ENCODE results near the gene STPG3. TPM values are rescaled to one million over a fixed set of nuclear protein-coding genes. Genes with fewer than 3 reads are reported as not detected.

The STPG3 gene
- total and polyA plus RNA-seq, 9 donors = 0.15 to 0.79 (median 0.33) TPM; not detected in 2

GRCh38 chr9:137298401-137299202, 47.5 kb downstream of the STPG3 start:
- Histone ChIP-seq H3K36me3 (ENCODE audit: control insufficient read depth, insufficient read depth, low read length) (no peaks in the 10 kb centered on the region), H3K27me3 (ENCODE audit: control insufficient read depth, insufficient read depth, low read length) (peaks cover 64% of the 10 kb centered on the region), H3K4me1 (ENCODE audit: control insufficient read depth, insufficient read depth, low read length) (peaks cover 51% of the 10 kb centered on the region), H3K4me3 (ENCODE audit: low read length) (peak overlapping the region; percentile 15), H3K27ac (ENCODE audit: low read length) (peak overlapping the region; percentile 67), H3K9me3 (replicated peaks; ENCODE audit: control insufficient read depth, low read depth, low read length) (peaks cover 3% of the 10 kb centered on the region)
- 36% methylated on average over 16 of the region's 24 CpGs for WGBS (ENCODE audit: insufficient coverage)
- no peak for DNase-seq

- Histone ChIP-seq H3K27ac (ENCODE audit: low read length) (peak overlapping the region; percentile 67), H3K9me3 (replicated peaks; ENCODE audit: control insufficient read depth, low read depth, low read length) (peaks cover 3% of the 10 kb centered on the region), H3K4me1 (ENCODE audit: control insufficient read depth, insufficient read depth, low read length) (peaks cover 57% of the 10 kb centered on the region), H3K36me3 (ENCODE audit: control insufficient read depth, insufficient read depth, low read length) (no peaks in the 10 kb centered on the region), H3K4me3 (ENCODE audit: low read length) (peak overlapping the region; percentile 15), H3K27me3 (ENCODE audit: control insufficient read depth, insufficient read depth, low read length) (peaks cover 60% of the 10 kb centered on the region)
- DNase-seq = no peak
- WGBS (ENCODE audit: insufficient coverage) = 35% methylated on average over 9 of the region's 10 CpGs
Observed at GRCh38 chr9:137299203-137299565, 48.1 kb downstream of the STPG3 start.

- DNase-seq = no peak
- Histone ChIP-seq H3K9me3 (replicated peaks; ENCODE audit: control insufficient read depth, low read depth, low read length) (no peaks in the 10 kb centered on the region), H3K27me3 (ENCODE audit: control insufficient read depth, insufficient read depth, low read length) (peaks cover 52% of the 10 kb centered on the region), H3K4me3 (ENCODE audit: low read length) (peak overlapping the region; percentile 37), H3K4me1 (ENCODE audit: control insufficient read depth, insufficient read depth, low read length) (peaks cover 62% of the 10 kb centered on the region), H3K36me3 (ENCODE audit: control insufficient read depth, insufficient read depth, low read length) (no peaks in the 10 kb centered on the region), H3K27ac (ENCODE audit: low read length) (no peak overlapping the region)
- WGBS (ENCODE audit: insufficient coverage) = 24% methylated on average over 5 of the region's 16 CpGs
Observed at GRCh38 chr9:137299938-137300337, 48.9 kb downstream of the STPG3 start.

- Histone ChIP-seq H3K4me3 (ENCODE audit: low read length) (peak overlapping the region; percentile 37), H3K27ac (ENCODE audit: low read length) (no peak overlapping the region), H3K4me1 (ENCODE audit: control insufficient read depth, insufficient read depth, low read length) (peaks cover 66% of the 10 kb centered on the region), H3K9me3 (replicated peaks; ENCODE audit: control insufficient read depth, low read depth, low read length) (no peaks in the 10 kb centered on the region), H3K36me3 (ENCODE audit: control insufficient read depth, insufficient read depth, low read length) (no peaks in the 10 kb centered on the region), H3K27me3 (ENCODE audit: control insufficient read depth, insufficient read depth, low read length) (peaks cover 50% of the 10 kb centered on the region)
- 0% methylated on average over 13 of the region's 25 CpGs for WGBS (ENCODE audit: insufficient coverage)
- DNase-seq = peak; percentile 58
Observed at GRCh38 chr9:137300567-137301080, 49.5 kb downstream of the STPG3 start.

GRCh38 chr9:137301081-137301947, 50.2 kb downstream of the STPG3 start:
- DNase-seq = peak; percentile 61
- Histone ChIP-seq H3K27ac (ENCODE audit: low read length) (peak overlapping the region; percentile 62), H3K9me3 (replicated peaks; ENCODE audit: control insufficient read depth, low read depth, low read length) (no peaks in the 10 kb centered on the region), H3K4me3 (ENCODE audit: low read length) (peak overlapping the region; percentile 50), H3K27me3 (ENCODE audit: control insufficient read depth, insufficient read depth, low read length) (peaks cover 47% of the 10 kb centered on the region), H3K36me3 (ENCODE audit: control insufficient read depth, insufficient read depth, low read length) (no peaks in the 10 kb centered on the region), H3K4me1 (ENCODE audit: control insufficient read depth, insufficient read depth, low read length) (peaks cover 69% of the 10 kb centered on the region)
- under 1% methylated on average over 115 of the region's 115 CpGs for WGBS (ENCODE audit: insufficient coverage)

GRCh38 chr9:137302118-137302448, 51.0 kb downstream of the STPG3 start, which contains the start of gene NRARP:
Gene NRARP (minus strand): TSS chr9:137302271. CDS start chr9:137301928, 343 bp downstream.
- H3K4me1 ChIP-seq (ENCODE audit: control insufficient read depth, insufficient read depth, low read length) = peaks cover 69% of the 10 kb centered on the region
- H3K27me3 ChIP-seq (ENCODE audit: control insufficient read depth, insufficient read depth, low read length) = peaks cover 45% of the 10 kb centered on the region
- peak within 1 kb of the TSS; percentile 82 for H3K27ac ChIP-seq (ENCODE audit: low read length)
- H3K36me3 ChIP-seq (ENCODE audit: control insufficient read depth, insufficient read depth, low read length) = no peaks in the 10 kb centered on the region
- H3K9me3 ChIP-seq (replicated peaks; ENCODE audit: control insufficient read depth, low read depth, low read length) = no peaks in the 10 kb centered on the region
- DNase-seq = peak; percentile 92
- WGBS (ENCODE audit: insufficient coverage) = under 1% methylated on average over 60 of the region's 60 CpGs
- peak within 1 kb of the TSS; percentile 50 for H3K4me3 ChIP-seq (ENCODE audit: low read length)

- H3K27ac ChIP-seq (ENCODE audit: low read length) = peak overlapping the region; percentile 82
- H3K27me3 ChIP-seq (ENCODE audit: control insufficient read depth, insufficient read depth, low read length) = peaks cover 46% of the 10 kb centered on the region
- no peaks in the 10 kb centered on the region for H3K36me3 ChIP-seq (ENCODE audit: control insufficient read depth, insufficient read depth, low read length)
- 3% methylated on average over 77 of the region's 78 CpGs for WGBS (ENCODE audit: insufficient coverage)
- H3K9me3 ChIP-seq (replicated peaks; ENCODE audit: control insufficient read depth, low read depth, low read length) = no peaks in the 10 kb centered on the region
- peak overlapping the region; percentile 37 for H3K4me3 ChIP-seq (ENCODE audit: low read length)
- DNase-seq = no peak
- H3K4me1 ChIP-seq (ENCODE audit: control insufficient read depth, insufficient read depth, low read length) = peaks cover 70% of the 10 kb centered on the region
Observed at GRCh38 chr9:137302449-137303150, 51.5 kb downstream of the STPG3 start.

Other genes with a start within 250 kb of the STPG3 start
- gene ABCA2, start 223.0 kb upstream of the STPG3 start, total RNA-seq = 8.3 TPM
- gene ABCA2, start 223.0 kb upstream of the STPG3 start, polyA plus RNA-seq (ENCODE audit: insufficient read depth in 1 of 8, insufficient read length in 8 of 8, low replicate concordance in 1 of 8) = 10 to 100 TPM; 15.9 to 24.8 (median 19.0) TPM
- not detected for gene FUT7, start 219.2 kb upstream of the STPG3 start, total RNA-seq
- under 1 TPM in 4 of 8 donors, not detected in 4; 0.05 to 0.16 (median 0.10) TPM for gene FUT7, start 219.2 kb upstream of the STPG3 start, polyA plus RNA-seq (ENCODE audit: insufficient read depth in 1 of 8, insufficient read length in 8 of 8, low replicate concordance in 1 of 8)
- 32.1 TPM for gene NPDC1, start 205.1 kb upstream of the STPG3 start, total RNA-seq
- gene NPDC1, start 205.1 kb upstream of the STPG3 start, polyA plus RNA-seq (ENCODE audit: insufficient read depth in 1 of 8, insufficient read length in 8 of 8, low replicate concordance in 1 of 8) = 10 to 100 TPM; 38.4 to 63.4 (median 44.4) TPM
- gene ENTPD2, start 197.2 kb upstream of the STPG3 start, total RNA-seq = 3.7 TPM
- 10 to 100 TPM in 7 of 8 donors, 1 to 10 TPM in 1; 9.6 to 20.6 (median 13.6) TPM for gene ENTPD2, start 197.2 kb upstream of the STPG3 start, polyA plus RNA-seq (ENCODE audit: insufficient read depth in 1 of 8, insufficient read length in 8 of 8, low replicate concordance in 1 of 8)
- 4.2 TPM for gene SAPCD2, start 180.7 kb upstream of the STPG3 start, total RNA-seq
- gene SAPCD2, start 180.7 kb upstream of the STPG3 start, polyA plus RNA-seq (ENCODE audit: insufficient read depth in 1 of 8, insufficient read length in 8 of 8, low replicate concordance in 1 of 8) = 1 to 10 TPM; 3.4 to 7.2 (median 5.6) TPM
- 3.1 TPM for gene UAP1L1, start 173.8 kb upstream of the STPG3 start, total RNA-seq
- 1 to 10 TPM; 1.8 to 3.8 (median 2.0) TPM for gene UAP1L1, start 173.8 kb upstream of the STPG3 start, polyA plus RNA-seq (ENCODE audit: insufficient read depth in 1 of 8, insufficient read length in 8 of 8, low replicate concordance in 1 of 8)
- gene MAN1B1, start 164.3 kb upstream of the STPG3 start, total RNA-seq = 40.7 TPM
- 10 to 100 TPM; 38.5 to 59.0 (median 45.8) TPM for gene MAN1B1, start 164.3 kb upstream of the STPG3 start, polyA plus RNA-seq (ENCODE audit: insufficient read depth in 1 of 8, insufficient read length in 8 of 8, low replicate concordance in 1 of 8)
- gene DPP7, start 136.6 kb upstream of the STPG3 start, total RNA-seq = 29.7 TPM
- 10 to 100 TPM; 23.9 to 43.9 (median 31.9) TPM for gene DPP7, start 136.6 kb upstream of the STPG3 start, polyA plus RNA-seq (ENCODE audit: insufficient read depth in 1 of 8, insufficient read length in 8 of 8, low replicate concordance in 1 of 8)
- gene GRIN1, start 112.1 kb upstream of the STPG3 start, total RNA-seq = not detected
- gene GRIN1, start 112.1 kb upstream of the STPG3 start, polyA plus RNA-seq (ENCODE audit: insufficient read depth in 1 of 8, insufficient read length in 8 of 8, low replicate concordance in 1 of 8) = under 1 TPM in 4 of 8 donors, not detected in 4; 0.07 to 0.17 (median 0.11) TPM
- not detected for gene LRRC26, start 81.2 kb upstream of the STPG3 start, total RNA-seq
- gene LRRC26, start 81.2 kb upstream of the STPG3 start, polyA plus RNA-seq (ENCODE audit: insufficient read depth in 1 of 8, insufficient read length in 8 of 8, low replicate concordance in 1 of 8) = under 1 TPM in 1 of 8 donors, not detected in 7; 0.14 TPM
- not detected for gene TMEM210, start 79.2 kb upstream of the STPG3 start, total RNA-seq
- gene TMEM210, start 79.2 kb upstream of the STPG3 start, polyA plus RNA-seq (ENCODE audit: insufficient read depth in 1 of 8, insufficient read length in 8 of 8, low replicate concordance in 1 of 8) = not detected
- gene ANAPC2, start 62.7 kb upstream of the STPG3 start, total RNA-seq = 20.4 TPM
- 10 to 100 TPM; 23.5 to 41.6 (median 33.5) TPM for gene ANAPC2, start 62.7 kb upstream of the STPG3 start, polyA plus RNA-seq (ENCODE audit: insufficient read depth in 1 of 8, insufficient read length in 8 of 8, low replicate concordance in 1 of 8)
- gene SSNA1, start 62.6 kb upstream of the STPG3 start, total RNA-seq = 52.9 TPM
- 10 to 100 TPM; 60.6 to 71.5 (median 68.2) TPM for gene SSNA1, start 62.6 kb upstream of the STPG3 start, polyA plus RNA-seq (ENCODE audit: insufficient read depth in 1 of 8, insufficient read length in 8 of 8, low replicate concordance in 1 of 8)
- 4.6 TPM for gene TPRN, start 50.5 kb upstream of the STPG3 start, total RNA-seq
- 10 to 100 TPM in 5 of 8 donors, 1 to 10 TPM in 3; 7.6 to 14.6 (median 10.6) TPM for gene TPRN, start 50.5 kb upstream of the STPG3 start, polyA plus RNA-seq (ENCODE audit: insufficient read depth in 1 of 8, insufficient read length in 8 of 8, low replicate concordance in 1 of 8)
- 25.2 TPM for gene TMEM203, start 45.6 kb upstream of the STPG3 start, total RNA-seq
- gene TMEM203, start 45.6 kb upstream of the STPG3 start, polyA plus RNA-seq (ENCODE audit: insufficient read depth in 1 of 8, insufficient read length in 8 of 8, low replicate concordance in 1 of 8) = 10 to 100 TPM; 34.1 to 38.2 (median 36.6) TPM
- 3.1 TPM for gene NDOR1, start 45.6 kb upstream of the STPG3 start, total RNA-seq
- 10 to 100 TPM in 1 of 8 donors, 1 to 10 TPM in 7; 5.8 to 10.8 (median 8.2) TPM for gene NDOR1, start 45.6 kb upstream of the STPG3 start, polyA plus RNA-seq (ENCODE audit: insufficient read depth in 1 of 8, insufficient read length in 8 of 8, low replicate concordance in 1 of 8)
- gene RNF208, start 29.0 kb upstream of the STPG3 start, total RNA-seq = 0.18 TPM
- gene RNF208, start 29.0 kb upstream of the STPG3 start, polyA plus RNA-seq (ENCODE audit: insufficient read depth in 1 of 8, insufficient read length in 8 of 8, low replicate concordance in 1 of 8) = 1 to 10 TPM; 2.4 to 5.1 (median 2.8) TPM
- gene CYSRT1, start 26.1 kb upstream of the STPG3 start, total RNA-seq = 0.18 TPM
- 1 to 10 TPM in 7 of 8 donors, under 1 TPM in 1; 1.00 to 5.6 (median 3.2) TPM for gene CYSRT1, start 26.1 kb upstream of the STPG3 start, polyA plus RNA-seq (ENCODE audit: insufficient read depth in 1 of 8, insufficient read length in 8 of 8, low replicate concordance in 1 of 8)
- gene RNF224, start 23.8 kb upstream of the STPG3 start, total RNA-seq = not detected
- 1 to 10 TPM in 7 of 8 donors, under 1 TPM in 1; 0.68 to 7.4 (median 2.6) TPM for gene RNF224, start 23.8 kb upstream of the STPG3 start, polyA plus RNA-seq (ENCODE audit: insufficient read depth in 1 of 8, insufficient read length in 8 of 8, low replicate concordance in 1 of 8)
- gene SLC34A3, start 20.4 kb upstream of the STPG3 start, total RNA-seq = 0.04 TPM
- gene SLC34A3, start 20.4 kb upstream of the STPG3 start, polyA plus RNA-seq (ENCODE audit: insufficient read depth in 1 of 8, insufficient read length in 8 of 8, low replicate concordance in 1 of 8) = 1 to 10 TPM in 7 of 8 donors, under 1 TPM in 1; 0.47 to 3.6 (median 1.5) TPM
- 97.1 TPM for gene TUBB4B, start 10.0 kb upstream of the STPG3 start, total RNA-seq
- gene TUBB4B, start 10.0 kb upstream of the STPG3 start, polyA plus RNA-seq (ENCODE audit: insufficient read depth in 1 of 8, insufficient read length in 8 of 8, low replicate concordance in 1 of 8) = 100 to 1,000 TPM; 200 to 222 (median 217) TPM
- gene NELFB, start 4.0 kb downstream of the STPG3 start, total RNA-seq = 25.9 TPM
- 10 to 100 TPM; 50.4 to 57.6 (median 52.9) TPM for gene NELFB, start 4.0 kb downstream of the STPG3 start, polyA plus RNA-seq (ENCODE audit: insufficient read depth in 1 of 8, insufficient read length in 8 of 8, low replicate concordance in 1 of 8)
- gene TOR4A, start 26.4 kb downstream of the STPG3 start, total RNA-seq = 4.4 TPM
- 1 to 10 TPM; 3.6 to 9.3 (median 8.3) TPM for gene TOR4A, start 26.4 kb downstream of the STPG3 start, polyA plus RNA-seq (ENCODE audit: insufficient read depth in 1 of 8, insufficient read length in 8 of 8, low replicate concordance in 1 of 8)
- gene NRARP, start 51.0 kb downstream of the STPG3 start, total RNA-seq = 2.5 TPM
- gene NRARP, start 51.0 kb downstream of the STPG3 start, polyA plus RNA-seq (ENCODE audit: insufficient read depth in 1 of 8, insufficient read length in 8 of 8, low replicate concordance in 1 of 8) = 1 to 10 TPM; 3.4 to 7.5 (median 5.8) TPM
- 9.0 TPM for gene EXD3, start 171.9 kb downstream of the STPG3 start, total RNA-seq
- gene EXD3, start 171.9 kb downstream of the STPG3 start, polyA plus RNA-seq (ENCODE audit: insufficient read depth in 1 of 8, insufficient read length in 8 of 8, low replicate concordance in 1 of 8) = 10 to 100 TPM in 6 of 8 donors, 1 to 10 TPM in 2; 7.4 to 19.0 (median 11.8) TPM
- 2.0 TPM for gene NOXA1, start 172.1 kb downstream of the STPG3 start, total RNA-seq
- 1 to 10 TPM in 7 of 8 donors, under 1 TPM in 1; 0.99 to 5.1 (median 2.6) TPM for gene NOXA1, start 172.1 kb downstream of the STPG3 start, polyA plus RNA-seq (ENCODE audit: insufficient read depth in 1 of 8, insufficient read length in 8 of 8, low replicate concordance in 1 of 8)
- gene ENTPD8, start 190.1 kb downstream of the STPG3 start, total RNA-seq = 0.18 TPM
- 1 to 10 TPM in 1 of 8 donors, under 1 TPM in 7; 0.35 to 1.2 (median 0.42) TPM for gene ENTPD8, start 190.1 kb downstream of the STPG3 start, polyA plus RNA-seq (ENCODE audit: insufficient read depth in 1 of 8, insufficient read length in 8 of 8, low replicate concordance in 1 of 8)
- 9.9 TPM for gene NSMF, start 208.0 kb downstream of the STPG3 start, total RNA-seq
- gene NSMF, start 208.0 kb downstream of the STPG3 start, polyA plus RNA-seq (ENCODE audit: insufficient read depth in 1 of 8, insufficient read length in 8 of 8, low replicate concordance in 1 of 8) = 10 to 100 TPM; 16.1 to 31.1 (median 23.0) TPM

Measured in muscle of leg (tissue), 11 donors.